ENCODE results near the gene GPR141. TPM values are rescaled to one million over a fixed set of nuclear protein-coding genes. Genes with fewer than 3 reads are reported as not detected.

Gene GPR141
- total and polyA plus RNA-seq, 2 of the 13 experiments (the other 11 are each of a cell fraction or from before 2014, with no cell fraction given), result not detected

DNA sequence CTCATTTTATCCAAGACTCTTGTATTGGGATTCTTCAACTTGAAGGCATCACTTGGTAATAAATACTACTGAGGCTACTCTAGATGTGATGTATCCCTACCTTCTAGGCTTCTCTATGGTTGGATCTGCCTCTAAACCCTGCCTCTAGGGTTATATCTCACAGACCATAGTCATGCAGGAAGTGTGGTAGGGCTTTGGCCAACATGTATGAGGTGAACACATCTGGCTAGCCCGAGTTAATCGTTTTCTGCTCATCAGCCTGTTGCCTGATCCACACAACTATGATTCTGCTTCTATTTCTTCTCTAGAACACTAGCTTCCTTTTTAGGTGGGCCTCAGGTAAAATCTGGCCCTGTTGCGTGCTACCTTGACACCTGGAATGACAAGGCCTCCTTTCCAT, 86.2 kb downstream of the GPR141 start:
- H3K27ac ChIP-seq (ENCODE audit: extremely low read length, insufficient read depth, low read length), result no peak overlapping the region
- H3K9me3 ChIP-seq (ENCODE audit: low read length), result no peaks in the 10 kb centered on the region; the same call in 1 of the 2 replicates
- H3K79me2 ChIP-seq (ENCODE audit: insufficient read depth, low read length), result no peaks in the 10 kb centered on the region
- no peaks in the 10 kb centered on the region for H3K4me1 ChIP-seq (ENCODE audit: insufficient read depth, low read length)
- ChIA-PET POLR2A (no interaction called here), CTCF (ENCODE audit: low intra/inter-chr PET ratio, low total read pairs) (no interaction called here)
- no peaks in the 10 kb centered on the region for H3K36me3 ChIP-seq (replicated peaks in 1 of 2; ENCODE audit: control insufficient read depth in 1 of 2, insufficient read depth in 2 of 2, low read length in 2 of 2)
- intact Hi-C loops (cut with micrococcal nuclease; ENCODE audit: unreplicated experiment) (no loop called here), in situ Hi-C loops (cut with HindIII; ENCODE audit: extremely low pct_ligation_motif_present, low pct_unique_long_range_greater_than_20kb) (no loop called here)
- no peaks in the 10 kb centered on the region for H3K27me3 ChIP-seq (ENCODE audit: control insufficient read depth in 1 of 2, insufficient read depth in 2 of 2, low read length in 2 of 2)
- ATAC-seq (no peak), DNase-seq (ENCODE audit: low spot score) (no peak), FAIRE-seq (no peak)
- BruUV-seq (replicated peaks), result no TSS peak
- no peak overlapping the region for H3K4me3 ChIP-seq (replicated peaks in 1 of 3; ENCODE audit: insufficient read depth in 1 of 3, low read depth in 2 of 3, low read length in 3 of 3)
- H3K9ac ChIP-seq (ENCODE audit: insufficient read depth, low read depth, low read length), result no peak overlapping the region
- TF ChIP-seq SRF (IDR thresholded peaks at IDR 0.05; ENCODE audit: low read depth, low read length), result no peak
- TF ChIP-seq, protein P1, sequence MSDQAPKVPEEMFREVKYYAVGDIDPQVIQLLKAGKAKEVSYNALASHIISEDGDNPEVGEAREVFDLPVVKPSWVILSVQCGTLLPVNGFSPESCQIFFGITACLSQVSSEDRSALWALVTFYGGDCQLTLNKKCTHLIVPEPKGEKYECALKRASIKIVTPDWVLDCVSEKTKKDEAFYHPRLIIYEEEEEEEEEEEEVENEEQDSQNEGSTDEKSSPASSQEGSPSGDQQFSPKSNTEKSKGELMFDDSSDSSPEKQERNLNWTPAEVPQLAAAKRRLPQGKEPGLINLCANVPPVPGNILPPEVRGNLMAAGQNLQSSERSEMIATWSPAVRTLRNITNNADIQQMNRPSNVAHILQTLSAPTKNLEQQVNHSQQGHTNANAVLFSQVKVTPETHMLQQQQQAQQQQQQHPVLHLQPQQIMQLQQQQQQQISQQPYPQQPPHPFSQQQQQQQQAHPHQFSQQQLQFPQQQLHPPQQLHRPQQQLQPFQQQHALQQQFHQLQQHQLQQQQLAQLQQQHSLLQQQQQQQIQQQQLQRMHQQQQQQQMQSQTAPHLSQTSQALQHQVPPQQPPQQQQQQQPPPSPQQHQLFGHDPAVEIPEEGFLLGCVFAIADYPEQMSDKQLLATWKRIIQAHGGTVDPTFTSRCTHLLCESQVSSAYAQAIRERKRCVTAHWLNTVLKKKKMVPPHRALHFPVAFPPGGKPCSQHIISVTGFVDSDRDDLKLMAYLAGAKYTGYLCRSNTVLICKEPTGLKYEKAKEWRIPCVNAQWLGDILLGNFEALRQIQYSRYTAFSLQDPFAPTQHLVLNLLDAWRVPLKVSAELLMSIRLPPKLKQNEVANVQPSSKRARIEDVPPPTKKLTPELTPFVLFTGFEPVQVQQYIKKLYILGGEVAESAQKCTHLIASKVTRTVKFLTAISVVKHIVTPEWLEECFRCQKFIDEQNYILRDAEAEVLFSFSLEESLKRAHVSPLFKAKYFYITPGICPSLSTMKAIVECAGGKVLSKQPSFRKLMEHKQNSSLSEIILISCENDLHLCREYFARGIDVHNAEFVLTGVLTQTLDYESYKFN (CRISPR knock-in tag; conservative IDR thresholded peaks at IDR 0.05), result no peak
- TF ChIP-seq RORA (CRISPR knock-in tag; IDR thresholded peaks at IDR 0.05), result no peak
- TF ChIP-seq SP5 (CRISPR knock-in tag; IDR thresholded peaks at IDR 0.05; ENCODE audit: borderline replicate concordance, low read depth), result no peak
- TF ChIP-seq, protein P2, sequence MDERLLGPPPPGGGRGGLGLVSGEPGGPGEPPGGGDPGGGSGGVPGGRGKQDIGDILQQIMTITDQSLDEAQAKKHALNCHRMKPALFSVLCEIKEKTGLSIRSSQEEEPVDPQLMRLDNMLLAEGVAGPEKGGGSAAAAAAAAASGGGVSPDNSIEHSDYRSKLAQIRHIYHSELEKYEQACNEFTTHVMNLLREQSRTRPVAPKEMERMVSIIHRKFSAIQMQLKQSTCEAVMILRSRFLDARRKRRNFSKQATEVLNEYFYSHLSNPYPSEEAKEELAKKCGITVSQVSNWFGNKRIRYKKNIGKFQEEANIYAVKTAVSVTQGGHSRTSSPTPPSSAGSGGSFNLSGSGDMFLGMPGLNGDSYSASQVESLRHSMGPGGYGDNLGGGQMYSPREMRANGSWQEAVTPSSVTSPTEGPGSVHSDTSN (CRISPR knock-in tag; IDR thresholded peaks at IDR 0.05), result no peak
- no peak for TF ChIP-seq KDM5B (CRISPR knock-in tag; IDR thresholded peaks at IDR 0.05; ENCODE audit: borderline replicate concordance)
- no peak for TF ChIP-seq ZNF138 (CRISPR knock-in tag; IDR thresholded peaks at IDR 0.05; ENCODE audit: low read depth)
- TF ChIP-seq PCBP1 (IDR thresholded peaks at IDR 0.05; ENCODE audit: borderline replicate concordance, low read depth, low read length), result no peak
- no peak overlapping the region for H2AFZ ChIP-seq (ENCODE audit: low read length)
- WGBS (ENCODE audit: low lambda C conversion rate), result 0% methylated on average over 3 of the region's 3 CpGs
- no peaks in the 10 kb centered on the region for H4K20me1 ChIP-seq (ENCODE audit: insufficient read depth, low read length)
- no peak overlapping the region for H3K4me2 ChIP-seq (ENCODE audit: low read depth, low read length)
